ENCODE results near the gene CDH24. TPM values are rescaled to one million over a fixed set of nuclear protein-coding genes. Genes with fewer than 3 reads are reported as not detected.

CDH24 gene
- total and polyA plus RNA-seq, 2 of the 8 experiments (the other 6 are each of a cell fraction or from before 2014, with no cell fraction given): 18.1 to 27.6 TPM

- TF ChIP-seq SIN3A (conservative IDR thresholded peaks at IDR 0.05 in 1 of 2, IDR thresholded peaks at IDR 0.05 in 1 of 2; ENCODE audit: low read depth in 1 of 2, low read length in 2 of 2) (no peak), CEBPB (IDR thresholded peaks at IDR 0.05; ENCODE audit: low read depth, low read length) (no peak), EZH2 (IDR thresholded peaks at IDR 0.05; ENCODE audit: low read depth, low read length, severe bottlenecking) (no peak), SRF (IDR thresholded peaks at IDR 0.05; ENCODE audit: low read depth, low read length) (no peak), SUZ12 (IDR thresholded peaks at IDR 0.05; ENCODE audit: low read length) (no peak), ATF3 (IDR thresholded peaks at IDR 0.05; ENCODE audit: insufficient read depth, low read depth, low read length) (no peak)
These were observed 48.5 kb downstream of the CDH24 start (continued) for GRCh38 chr14:23008831-23009230.

Measured in H1 (cell line).